K562 (cell line): ENCODE measurements around the gene IRF6.

Experiments
- ETV5 ChIP-seq: sonication (generic); formaldehyde crosslinking; IDR thresholded peaks from 2 replicates; pipeline ENCODE4 v1.4.0; 2020; ENCODE audit warnings: low read depth, mild to moderate bottlenecking, missing genetic modification reagents
- GATA2 ChIP-seq: sonication (generic); formaldehyde crosslinking; IDR thresholded peaks from 2 replicates; pipeline ENCODE4 v1.4.0; 2020; ENCODE audit warnings: mild to moderate bottlenecking, missing genetic modification reagents
- PHTF2 ChIP-seq: fragments of 250-450 bp; sonication (Bioruptor Pico); IDR thresholded peaks from 2 replicates; pipeline ENCODE4 v1.5.0; 2021; ENCODE audit warnings: mild to moderate bottlenecking
- TAL1 ChIP-seq: fragments of 450-650 bp; IDR thresholded peaks from 2 replicates; pipeline ENCODE4 v1.6.1; 2016; ENCODE audit warnings: mild to moderate bottlenecking
- YY1 ChIP-seq, 3 experiments: IDR thresholded peaks; 2 replicates each; pipeline ENCODE4 v1.6.1; 2011; ENCODE audit warnings: low read length in 2 of 3, mild to moderate bottlenecking in 2 of 3, moderate library complexity in 2 of 3, borderline replicate concordance in 1 of 3, control low read depth in 1 of 3, low read depth in 1 of 3; ENCODE audit not compliant: insufficient read depth in 3 of 3, insufficient replicate concordance in 2 of 3, control insufficient read depth in 1 of 3, insufficient read length in 1 of 3; ENCODE audit errors: extremely low read depth in 1 of 3
- ZNF778 ChIP-seq: fragments of 450-650 bp; formaldehyde crosslinking; IDR thresholded peaks from 2 replicates; pipeline ENCODE4 v1.4.0; 2020; ENCODE audit warnings: mild to moderate bottlenecking, moderate library complexity
- ZSCAN29 ChIP-seq: fragments of 450-650 bp; IDR thresholded peaks from 2 replicates; pipeline ENCODE4 v1.6.1; 2017
- TF ChIP-seq, protein P1 (sequence below), 3 experiments: IDR thresholded peaks in 2 of 3; conservative IDR thresholded peaks in 1 of 3; 2 replicates each; pipeline ENCODE4 v1.5.1; 2011 to 2012; ENCODE audit warnings: low read length in 3 of 3, mild to moderate bottlenecking in 3 of 3, control low read depth in 2 of 3, improper control_type of control experiment in 1 of 3, inconsistent platforms in 1 of 3, low read depth in 1 of 3, mixed read lengths in 1 of 3, moderate library complexity in 1 of 3; ENCODE audit not compliant: insufficient read depth in 2 of 3
- TF ChIP-seq, protein P2 (sequence below): sonication (generic); formaldehyde crosslinking; IDR thresholded peaks from 2 replicates; pipeline ENCODE4 v1.8.1; 2023; ENCODE audit warnings: mild to moderate bottlenecking, missing genetic modification reagents, moderate library complexity
- TF ChIP-seq, protein P3 (sequence below): sonication (generic); formaldehyde crosslinking; IDR thresholded peaks from 2 replicates; pipeline ENCODE4 v1.8.1; 2022; ENCODE audit warnings: missing genetic modification reagents

DNA sequence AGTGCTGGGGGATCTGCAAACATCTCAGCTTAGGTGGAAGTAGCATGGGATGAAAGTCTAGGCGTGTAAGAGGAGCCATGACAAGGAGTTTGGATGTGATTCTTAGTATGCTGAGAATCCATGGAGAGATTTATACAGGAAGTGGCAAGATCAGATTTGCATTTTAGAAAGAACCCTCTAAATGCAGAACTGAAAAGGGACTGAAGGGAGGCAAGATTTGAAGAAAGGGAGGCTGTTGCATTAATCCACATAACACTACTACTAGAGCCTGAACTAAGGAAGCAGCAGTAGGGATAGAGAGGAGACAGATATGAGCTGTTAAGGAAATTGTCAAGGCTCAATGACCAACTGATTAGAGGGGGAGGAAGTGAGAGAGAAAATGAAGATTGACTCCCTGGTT, 31.4 kb downstream of the IRF6 start:
- no peak for TF ChIP-seq PHTF2 (CRISPR knock-in tag)
- TF ChIP-seq GATA2 (CRISPR knock-in tag): no peak
- TF ChIP-seq YY1 (IDR thresholded peaks at IDR 0.05; ENCODE audit: borderline replicate concordance in 1 of 3, control insufficient read depth in 1 of 3, extremely low read depth in 1 of 3, insufficient read depth in 3 of 3, insufficient read length in 1 of 3, insufficient replicate concordance in 2 of 3, low read depth in 1 of 3, low read length in 2 of 3): no peak
- TF ChIP-seq, protein P1, sequence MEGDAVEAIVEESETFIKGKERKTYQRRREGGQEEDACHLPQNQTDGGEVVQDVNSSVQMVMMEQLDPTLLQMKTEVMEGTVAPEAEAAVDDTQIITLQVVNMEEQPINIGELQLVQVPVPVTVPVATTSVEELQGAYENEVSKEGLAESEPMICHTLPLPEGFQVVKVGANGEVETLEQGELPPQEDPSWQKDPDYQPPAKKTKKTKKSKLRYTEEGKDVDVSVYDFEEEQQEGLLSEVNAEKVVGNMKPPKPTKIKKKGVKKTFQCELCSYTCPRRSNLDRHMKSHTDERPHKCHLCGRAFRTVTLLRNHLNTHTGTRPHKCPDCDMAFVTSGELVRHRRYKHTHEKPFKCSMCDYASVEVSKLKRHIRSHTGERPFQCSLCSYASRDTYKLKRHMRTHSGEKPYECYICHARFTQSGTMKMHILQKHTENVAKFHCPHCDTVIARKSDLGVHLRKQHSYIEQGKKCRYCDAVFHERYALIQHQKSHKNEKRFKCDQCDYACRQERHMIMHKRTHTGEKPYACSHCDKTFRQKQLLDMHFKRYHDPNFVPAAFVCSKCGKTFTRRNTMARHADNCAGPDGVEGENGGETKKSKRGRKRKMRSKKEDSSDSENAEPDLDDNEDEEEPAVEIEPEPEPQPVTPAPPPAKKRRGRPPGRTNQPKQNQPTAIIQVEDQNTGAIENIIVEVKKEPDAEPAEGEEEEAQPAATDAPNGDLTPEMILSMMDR (IDR thresholded peaks at IDR 0.05 in 2 of 3, conservative IDR thresholded peaks at IDR 0.05 in 1 of 3; ENCODE audit: insufficient read depth in 2 of 3, low read depth in 1 of 3, low read length in 3 of 3): no peak
- no peak for TF ChIP-seq ZSCAN29
- TF ChIP-seq, protein P2, sequence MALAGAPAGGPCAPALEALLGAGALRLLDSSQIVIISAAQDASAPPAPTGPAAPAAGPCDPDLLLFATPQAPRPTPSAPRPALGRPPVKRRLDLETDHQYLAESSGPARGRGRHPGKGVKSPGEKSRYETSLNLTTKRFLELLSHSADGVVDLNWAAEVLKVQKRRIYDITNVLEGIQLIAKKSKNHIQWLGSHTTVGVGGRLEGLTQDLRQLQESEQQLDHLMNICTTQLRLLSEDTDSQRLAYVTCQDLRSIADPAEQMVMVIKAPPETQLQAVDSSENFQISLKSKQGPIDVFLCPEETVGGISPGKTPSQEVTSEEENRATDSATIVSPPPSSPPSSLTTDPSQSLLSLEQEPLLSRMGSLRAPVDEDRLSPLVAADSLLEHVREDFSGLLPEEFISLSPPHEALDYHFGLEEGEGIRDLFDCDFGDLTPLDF (CRISPR knock-in tag): no peak
- no peak for TF ChIP-seq TAL1
- TF ChIP-seq, protein P3, sequence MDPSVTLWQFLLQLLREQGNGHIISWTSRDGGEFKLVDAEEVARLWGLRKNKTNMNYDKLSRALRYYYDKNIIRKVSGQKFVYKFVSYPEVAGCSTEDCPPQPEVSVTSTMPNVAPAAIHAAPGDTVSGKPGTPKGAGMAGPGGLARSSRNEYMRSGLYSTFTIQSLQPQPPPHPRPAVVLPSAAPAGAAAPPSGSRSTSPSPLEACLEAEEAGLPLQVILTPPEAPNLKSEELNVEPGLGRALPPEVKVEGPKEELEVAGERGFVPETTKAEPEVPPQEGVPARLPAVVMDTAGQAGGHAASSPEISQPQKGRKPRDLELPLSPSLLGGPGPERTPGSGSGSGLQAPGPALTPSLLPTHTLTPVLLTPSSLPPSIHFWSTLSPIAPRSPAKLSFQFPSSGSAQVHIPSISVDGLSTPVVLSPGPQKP (CRISPR knock-in tag): no peak
- TF ChIP-seq ZNF778 (CRISPR knock-in tag): no peak
- no peak for TF ChIP-seq ETV5 (CRISPR knock-in tag)
